IMR-90 (cell line): ENCODE data around the gene CLIC4. TPM values are rescaled to one million over a fixed set of nuclear protein-coding genes. Genes with fewer than 3 reads are reported as not detected.
A peak's percentile ranks its signal among the peaks of the same experiment; 100 is the strongest.

Experiments used
- ATAC-seq: fragments of 200-7000 bp; cut with Tn5 transposase; 2 replicates; pipeline ENCODE4 v1.9.1; 2020; ENCODE audit warnings: low read depth, mild to moderate bottlenecking, moderate library complexity
- BruUV-seq: library from RNA; stranded (reverse); fragments of 400-500 nt; replicated peaks from 2 replicates; lab custom pipeline; 2021; lab: Mats Ljungman, UMichigan
- CTCF ChIA-PET: fragments of 300-600 bp; formaldehyde crosslinking; extraction: SDS; loops from one replicate; lab custom pipeline; 2021; ENCODE audit warnings: antibody characterized with exemption; lab: Yijun Ruan, JAX
- POLR2A ChIA-PET: fragments of 300-600 bp; sonication (Branson Sonifier 250); formaldehyde crosslinking; loops from one replicate; lab custom pipeline; 2022; ENCODE audit warnings: antibody characterized with exemption; ENCODE audit not compliant: unreplicated experiment; lab: Charles Lee
- DNase-seq: peaks from one replicate; pipeline ENCODE4 v3.0.0; 2013
- H2AFZ ChIP-seq: replicated peaks from 2 replicates; pipeline ENCODE3; 2013; ENCODE audit warnings: low read length, mild to moderate bottlenecking; ENCODE audit not compliant: poor library complexity
- H2AK5ac ChIP-seq: 2 replicates; pipeline ENCODE4 v1.6.1; 2013; ENCODE audit warnings: low read depth, low read length, inconsistent platforms
- H2AK9ac ChIP-seq: replicated peaks from 2 replicates; pipeline ENCODE3; 2013; ENCODE audit warnings: mild to moderate bottlenecking, low read depth, low read length, moderate library complexity; ENCODE audit not compliant: poor library complexity
- H2BK120ac ChIP-seq: 2 replicates; pipeline ENCODE4 v1.6.1; 2013; ENCODE audit warnings: low read depth, low read length, inconsistent platforms
- H2BK15ac ChIP-seq: 3 replicates; pipeline ENCODE4 v1.6.1; 2013; ENCODE audit warnings: low read depth, low read length, inconsistent platforms
- H2BK20ac ChIP-seq: 2 replicates; pipeline ENCODE4 v1.6.1; 2013; ENCODE audit warnings: low read depth, mild to moderate bottlenecking, inconsistent platforms, low read length, moderate library complexity
- H2BK5ac ChIP-seq: 2 replicates; pipeline ENCODE4 v1.6.1; 2013; ENCODE audit warnings: mild to moderate bottlenecking, low read depth, low read length, inconsistent platforms; ENCODE audit not compliant: poor library complexity, severe bottlenecking
- H3K14ac ChIP-seq: replicated peaks from 2 replicates; pipeline ENCODE4 v1.6.1; 2013; ENCODE audit warnings: low read depth, low read length, inconsistent platforms
- H3K18ac ChIP-seq: 2 replicates; pipeline ENCODE4 v1.6.1; 2013; ENCODE audit warnings: low read depth, low read length, control low read depth
- H3K23ac ChIP-seq: 2 replicates; pipeline ENCODE4 v1.6.1; 2013; ENCODE audit warnings: low read depth, low read length, inconsistent platforms
- H3K27ac ChIP-seq: 2 replicates; pipeline ENCODE4 v1.5.1; 2013; ENCODE audit warnings: mild to moderate bottlenecking, control low read depth, low read length; ENCODE audit not compliant: insufficient read depth
- H3K27me3 ChIP-seq: 2 replicates; pipeline ENCODE4 v1.6.1; 2013; ENCODE audit warnings: low read length; ENCODE audit not compliant: control insufficient read depth, insufficient read depth
- H3K36me3 ChIP-seq: 2 replicates; pipeline ENCODE4 v1.6.1; 2013; ENCODE audit warnings: low read length, mixed read lengths; ENCODE audit not compliant: control insufficient read depth, insufficient read depth
- H3K4ac ChIP-seq: 2 replicates; pipeline ENCODE4 v1.6.1; 2013; ENCODE audit warnings: low read depth, low read length, inconsistent platforms
- H3K4me1 ChIP-seq: 2 replicates; pipeline ENCODE4 v1.6.1; 2013; ENCODE audit warnings: low read length, mixed read lengths; ENCODE audit not compliant: control insufficient read depth, insufficient read depth
- H3K4me2 ChIP-seq: 2 replicates; pipeline ENCODE4 v1.6.1; 2013; ENCODE audit warnings: low read depth, mild to moderate bottlenecking, control low read depth, low read length, moderate library complexity
- H3K4me3 ChIP-seq: 2 replicates; pipeline ENCODE4 v1.5.1; 2013; ENCODE audit warnings: low read depth, mild to moderate bottlenecking, control low read depth, low read length, moderate library complexity; ENCODE audit not compliant: insufficient read depth
- H3K56ac ChIP-seq: 2 replicates; pipeline ENCODE4 v1.6.1; 2013; ENCODE audit warnings: low read length, inconsistent platforms; ENCODE audit not compliant: insufficient read depth; ENCODE audit errors: extremely low read depth
- H3K79me1 ChIP-seq, 2 experiments: 2 replicates each; pipeline ENCODE4 v1.6.1; 2013; ENCODE audit warnings: low read length in 2 of 2, inconsistent platforms in 1 of 2, low read depth in 1 of 2
- H3K9ac ChIP-seq: 2 replicates; pipeline ENCODE4 v1.6.1; 2013; ENCODE audit warnings: low read depth, low read length, control low read depth
- H3K9me1 ChIP-seq: 2 replicates; pipeline ENCODE4 v1.6.1; 2013; ENCODE audit warnings: low read length, inconsistent platforms; ENCODE audit not compliant: insufficient read depth
- H3K9me3 ChIP-seq: 2 replicates; pipeline ENCODE4 v1.6.1; 2013; ENCODE audit warnings: low read length; ENCODE audit not compliant: control insufficient read depth, insufficient read depth
- H4K20me1 ChIP-seq: 2 replicates; pipeline ENCODE4 v1.6.1; 2013; ENCODE audit warnings: low read length, inconsistent platforms; ENCODE audit not compliant: insufficient read depth
- H4K5ac ChIP-seq: 2 replicates; pipeline ENCODE4 v1.6.1; 2013; ENCODE audit warnings: mild to moderate bottlenecking, low read depth, low read length, control low read depth
- H4K8ac ChIP-seq, 2 experiments: 2 replicates each; pipeline ENCODE4 v1.6.1; 2013; ENCODE audit warnings: low read depth in 2 of 2, low read length in 2 of 2, control low read depth in 1 of 2, inconsistent platforms in 1 of 2
- H4K91ac ChIP-seq: 2 replicates; pipeline ENCODE4 v1.6.1; 2013; ENCODE audit warnings: low read depth, low read length, inconsistent platforms; ENCODE audit not compliant: insufficient read depth
- BHLHE40 ChIP-seq: fragments of 150-350 bp; IDR thresholded peaks from 2 replicates; pipeline ENCODE4 v1.6.1; 2016; ENCODE audit warnings: mild to moderate bottlenecking, low read depth, low read length
- CHD1 ChIP-seq: IDR thresholded peaks from 2 replicates; pipeline ENCODE4 v1.6.1; 2012; ENCODE audit warnings: low read depth, low read length, improper control_type of control experiment
- CTCF ChIP-seq: conservative IDR thresholded peaks from 2 replicates; pipeline ENCODE4 v1.5.1; 2012; ENCODE audit warnings: mild to moderate bottlenecking, low read depth, low read length, improper control_type of control experiment
- ELK1 ChIP-seq: fragments of 150-350 bp; IDR thresholded peaks from 2 replicates; pipeline ENCODE4 v1.6.1; 2016; ENCODE audit warnings: low read depth, mild to moderate bottlenecking, low read length, moderate library complexity, borderline replicate concordance
- FOS ChIP-seq: fragments of 150-350 bp; IDR thresholded peaks from 2 replicates; pipeline ENCODE4 v1.6.1; 2016; ENCODE audit warnings: low read depth, low read length
- MAZ ChIP-seq: IDR thresholded peaks from 2 replicates; pipeline ENCODE4 v1.6.1; 2012; ENCODE audit warnings: low read depth, mild to moderate bottlenecking, low read length, improper control_type of control experiment, moderate library complexity, borderline replicate concordance
- MXI1 ChIP-seq: IDR thresholded peaks from 2 replicates; pipeline ENCODE4 v1.6.1; 2012; ENCODE audit warnings: low read depth, mild to moderate bottlenecking, low read length, moderate library complexity, borderline replicate concordance
- NFE2L2 ChIP-seq: fragments of 150-350 bp; IDR thresholded peaks from 2 replicates; pipeline ENCODE4 v1.6.1; 2016; ENCODE audit warnings: low read depth, mild to moderate bottlenecking, low read length
- POLR2A ChIP-seq: IDR thresholded peaks from 2 replicates; pipeline ENCODE4 v1.6.1; 2012; ENCODE audit warnings: mild to moderate bottlenecking, low read depth, low read length
- RAD21 ChIP-seq: IDR thresholded peaks from 2 replicates; pipeline ENCODE4 v1.6.1; 2012; ENCODE audit warnings: low read length, improper control_type of control experiment
- RFX5 ChIP-seq: IDR thresholded peaks from 2 replicates; pipeline ENCODE4 v1.8.0; 2012; ENCODE audit warnings: low read depth, mild to moderate bottlenecking, low read length, moderate library complexity
- WGBS, 2 experiments: methylation state at CpG; one replicate each; pipeline versions ENCODE4 v1.1.5 to v1.1.7; 2013; ENCODE audit warnings: missing lambda C conversion rate in 2 of 2; ENCODE audit not compliant: insufficient read length in 1 of 2; ENCODE audit errors: extremely low coverage in 2 of 2; 5-methylcytosine and 5-hydroxymethylcytosine counted together
- dilution Hi-C: fragments of 300-500 bp; cut with HindIII; formaldehyde crosslinking; loops from one replicate; pipeline ENCODE4 v1.14.3; 2018; ENCODE audit warnings: low sequenced_read_pairs; ENCODE audit not compliant: unreplicated experiment
- in situ Hi-C: fragments of 300-500 bp; cut with MboI; formaldehyde crosslinking; loops from 3 replicates; pipeline ENCODE4 v1.14.3; 2019; ENCODE audit warnings: low sequenced_read_pairs, inconsistent platforms, mixed read lengths
- intact Hi-C: fragments of 100-400 bp; cut with micrococcal nuclease; formaldehyde crosslinking; loops from 2 replicates; pipeline ENCODE4 v1.10.0; 2022
- polyA plus RNA-seq, 3 experiments: library from polyadenylated mRNA; depleted of rRNA; stranded (reverse); fragments of >200 nt; gene quantifications; 2 replicates each; pipeline ENCODE4 v1.2.3, GENCODE V29; 2012; ENCODE audit warnings: low replicate concordance in 1 of 3
- total RNA-seq: library from RNA; depleted of rRNA; stranded (reverse); fragments of >200 nt; gene quantifications from 2 replicates; pipeline ENCODE4 v1.2.3, GENCODE V29; 2012

The CLIC4 gene
- total and polyA plus RNA-seq, 2 of the 4 experiments (the other 2 are of a cell fraction): 242 to 392 TPM

DNA sequence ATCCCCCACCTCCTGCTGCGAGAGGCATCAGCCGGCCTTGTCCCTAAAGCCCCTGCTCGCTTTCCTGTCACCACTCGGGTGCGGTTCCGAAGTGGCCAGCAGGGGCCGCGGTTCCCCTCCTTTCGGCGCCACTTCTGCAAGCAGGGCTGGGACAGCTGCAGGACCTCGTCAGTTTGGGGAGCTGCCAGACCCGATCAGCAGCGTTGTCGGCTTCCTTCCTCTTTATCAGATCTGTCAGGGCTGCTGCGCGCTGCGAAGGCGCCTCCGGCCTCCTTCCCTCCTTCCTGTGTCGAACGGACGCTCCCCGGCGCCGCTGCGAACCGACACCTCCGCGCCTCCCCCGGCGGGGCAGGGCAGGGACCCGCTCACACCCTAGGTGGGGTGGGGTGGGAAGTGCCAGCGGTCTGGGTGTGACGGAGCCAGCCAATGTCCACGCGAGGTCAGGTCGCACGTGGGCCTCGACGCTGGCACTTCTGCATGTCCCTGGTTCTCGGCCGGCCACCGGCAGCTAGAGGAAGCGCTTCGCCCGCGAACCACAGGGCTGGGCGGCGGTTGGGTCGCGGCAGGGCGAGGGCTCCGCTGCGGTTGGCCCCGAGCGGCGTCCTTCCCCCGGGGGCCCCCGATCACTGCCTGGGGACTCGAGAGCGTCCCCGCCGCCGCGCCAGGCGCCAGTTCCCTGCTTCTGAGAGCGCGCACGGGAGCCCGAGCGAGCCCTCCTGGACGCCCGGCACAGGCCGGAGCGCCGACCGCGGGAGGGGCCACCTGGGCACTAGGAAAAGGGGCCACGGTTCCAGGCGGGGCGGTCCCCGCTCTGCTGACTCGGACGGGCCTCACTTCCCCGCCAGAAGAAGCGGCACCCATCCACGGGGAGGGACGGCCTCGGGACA is 103.0 kb downstream of the CLIC4 start (continued):
- no peak for TF ChIP-seq NFE2L2
- peak; percentile 31; the same call in 1 of the 2 replicates for TF ChIP-seq POLR2A
- TF ChIP-seq BHLHE40: no peak
- TF ChIP-seq CHD1: no peak

DNA sequence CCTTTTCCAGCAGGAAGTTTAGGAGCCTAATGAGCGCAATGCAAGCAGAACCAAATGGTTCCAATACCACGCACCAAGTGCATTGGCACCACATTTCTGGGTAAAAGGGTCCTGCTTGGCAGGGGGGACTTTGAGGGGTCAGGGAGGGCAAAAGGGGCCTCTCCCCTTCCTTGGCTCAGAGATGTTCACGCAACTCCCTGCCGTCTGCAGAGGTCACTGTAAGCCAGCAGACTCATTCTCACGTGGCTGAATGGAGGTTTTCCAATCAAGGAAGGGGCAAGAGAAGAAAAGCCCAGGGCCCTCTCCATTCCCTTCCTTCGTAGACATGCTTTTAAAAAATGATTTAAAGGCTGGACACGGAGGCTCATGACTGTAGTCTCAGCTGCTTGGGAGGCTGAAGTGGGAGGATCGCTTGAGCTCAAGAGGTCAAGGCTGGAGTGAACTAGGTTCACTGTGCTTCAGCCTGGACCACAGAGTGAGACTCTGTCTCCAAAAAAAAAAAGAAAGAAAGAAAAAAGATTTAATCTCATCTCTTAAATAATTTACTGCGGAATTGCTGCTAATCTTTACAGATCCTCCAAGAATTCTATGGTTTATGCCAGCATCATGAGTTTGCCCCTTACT is 104.5 kb downstream of the CLIC4 start:
- no TSS peak for BruUV-seq
- Histone ChIP-seq H3K56ac (no peak overlapping the region), H4K20me1 (peaks cover 32% of the 10 kb centered on the region), H3K27me3 (no peaks in the 10 kb centered on the region), H2BK15ac (no peak overlapping the region), H3K4me1 (peaks cover 8% of the 10 kb centered on the region; the same call in 1 of the 2 replicates), H3K9ac (no peak overlapping the region), H2BK20ac (no peak overlapping the region), H2BK5ac (no peak overlapping the region), H3K79me1 (peaks cover 0 to 22% of the 10 kb centered on the region in 2 experiments; a peak in 2 of 4 replicates), H3K4ac (no peak overlapping the region), H2BK120ac (no peak overlapping the region), H2AFZ (no peak overlapping the region), H3K9me3 (no peaks in the 10 kb centered on the region), H4K8ac (no peak overlapping the region), H3K27ac (no peak overlapping the region), H2AK9ac (no peak overlapping the region), H3K4me2 (no peak overlapping the region), H3K4me3 (no peak overlapping the region), H4K5ac (no peak overlapping the region), H3K14ac (no peak overlapping the region), H3K9me1 (no peaks in the 10 kb centered on the region), H3K18ac (no peak overlapping the region), H2AK5ac (no peak overlapping the region), H4K91ac (no peak overlapping the region), H3K36me3 (peaks cover 4% of the 10 kb centered on the region), H3K23ac (no peak overlapping the region)
- in situ Hi-C loops (loop anchor here (5.0 to 10.0 kb wide), 2 partner anchors 253 to 355 kb away; no protein-coding TSS in a partner anchor), intact Hi-C loops (loop anchor here (2.0 kb wide), 1 partner anchor 187 kb away; no protein-coding TSS in a partner anchor), dilution Hi-C loops (no loop called here)
- DNase-seq (peak; percentile 34), ATAC-seq (no peak)
- POLR2A ChIA-PET: no interaction called here
- 80% methylated on average over 1 of the region's 9 CpGs; no CpG with 5 or more reads in 1 of the 2 experiments for WGBS, 2 experiments
- CTCF ChIA-PET: interaction anchor here (1.0 kb wide), 1 partner anchor 13 kb away, joined by 3 read pairs; no protein-coding TSS in a partner anchor
- TF ChIP-seq FOS: no peak
- no peak for TF ChIP-seq MAZ
- TF ChIP-seq BHLHE40: 0 out of 2 replicates have a peak, but pooled peaks have one; percentile 19
- TF ChIP-seq ELK1: no peak
- peak; percentile 26; the same call in 1 of the 2 replicates for TF ChIP-seq RAD21
- no peak for TF ChIP-seq RFX5
- no peak for TF ChIP-seq MXI1
- no peak for TF ChIP-seq NFE2L2
- peak; percentile 27; the same call in 1 of the 2 replicates for TF ChIP-seq CTCF
